GM18511 (cell line): Measurements from ENCODE around the gene EHF.

ENCODE experiments used
- ATAC-seq: cut with Tn5 transposase; IDR thresholded peaks from one replicate; pipeline ENCODE4 v1.9.1; 2021; ENCODE audit warnings: mild to moderate bottlenecking, moderate library complexity; ENCODE audit not compliant: unreplicated experiment

The EHF gene

GRCh38 chr11:34623463-34623862, 2.6 kb downstream of the EHF start:
- no peak for ATAC-seq

GRCh38 chr11:34624069-34624468, 3.2 kb downstream of the EHF start:
- no peak for ATAC-seq

- no peak for ATAC-seq
Observed at GRCh38 chr11:34625576-34625975, 4.7 kb downstream of the EHF start.

GRCh38 chr11:34626393-34626792, 5.5 kb downstream of the EHF start:
- ATAC-seq, result no peak

GRCh38 chr11:34627197-34627596, 6.3 kb downstream of the EHF start:
- no peak for ATAC-seq

- no peak for ATAC-seq
Observed at GRCh38 chr11:34629711-34630110, 8.8 kb downstream of the EHF start.

- ATAC-seq, result no peak
Observed at GRCh38 chr11:34630544-34630943, 9.7 kb downstream of the EHF start.

GRCh38 chr11:34631297-34631696, 10.4 kb downstream of the EHF start:
- ATAC-seq, result no peak

GRCh38 chr11:34631737-34632104, 10.8 kb downstream of the EHF start:
- no peak for ATAC-seq

GRCh38 chr11:34632105-34632791, 11.4 kb downstream of the EHF start:
- ATAC-seq, result no peak

GRCh38 chr11:34633640-34633989, 12.7 kb downstream of the EHF start:
- no peak for ATAC-seq

GRCh38 chr11:34633990-34634693, 13.2 kb downstream of the EHF start:
- peak; percentile 96 for ATAC-seq

- ATAC-seq, result no peak
Observed at GRCh38 chr11:34634694-34635062, 13.8 kb downstream of the EHF start.

GRCh38 chr11:34636127-34636526, 15.2 kb downstream of the EHF start:
- ATAC-seq, result no peak

- ATAC-seq, result no peak
Observed at GRCh38 chr11:34637303-34637702, 16.4 kb downstream of the EHF start.

- ATAC-seq, result no peak
Observed at GRCh38 chr11:34638897-34639296, 18.0 kb downstream of the EHF start.

GRCh38 chr11:34639545-34639944, 18.7 kb downstream of the EHF start:
- ATAC-seq, result no peak

GRCh38 chr11:34640050-34640923, 19.4 kb downstream of the EHF start:
- ATAC-seq, result peak; percentile 94

- ATAC-seq, result peak; percentile 10
Observed at GRCh38 chr11:34640924-34641275, 20.0 kb downstream of the EHF start.

GRCh38 chr11:34641456-34641855, 20.6 kb downstream of the EHF start:
- ATAC-seq, result no peak

- no peak for ATAC-seq
Observed at GRCh38 chr11:34642001-34642554, 21.2 kb downstream of the EHF start.

GRCh38 chr11:34642873-34643272, 22.0 kb downstream of the EHF start:
- no peak for ATAC-seq
